Cardiac muscle cell (in vitro differentiated cells and primary cell): ENCODE data around the gene COG4. TPM values are rescaled to one million over a fixed set of nuclear protein-coding genes. Genes with fewer than 3 reads are reported as not detected.

ENCODE experiments used
- DNase-seq, 2 donors: peaks; one replicate each; pipeline versions ENCODE4 v3.0.0 to v3.0.0-alpha.2; 2010 to 2017; ENCODE audit warnings: low read depth in 1 of 2, low spot score in 1 of 2
- H3K27ac ChIP-seq: fragments of 200-600 bp; sonication (generic); 2 replicates; pipeline ENCODE4 v1.5.1; 2016
- H3K27me3 ChIP-seq: fragments of 200-600 bp; sonication (generic); 2 replicates; pipeline ENCODE4 v1.6.0; 2016; ENCODE audit warnings: control low read depth
- H3K36me3 ChIP-seq: fragments of 200-600 bp; sonication (generic); 2 replicates; pipeline ENCODE4 v1.5.1; 2016; ENCODE audit warnings: control low read depth
- H3K4me1 ChIP-seq: fragments of 200-600 bp; sonication (generic); 2 replicates; pipeline ENCODE4 v1.8.1; 2017; ENCODE audit warnings: low read depth, mild to moderate bottlenecking, mixed run types
- H3K4me3 ChIP-seq: fragments of 200-600 bp; sonication (generic); 2 replicates; pipeline ENCODE4 v1.5.1; 2016; ENCODE audit warnings: mild to moderate bottlenecking
- H3K9me3 ChIP-seq: fragments of 200-600 bp; sonication (generic); 2 replicates; pipeline ENCODE4 v1.5.1; 2017; ENCODE audit warnings: low read depth, mild to moderate bottlenecking, control low read depth
- CTCF ChIP-seq: IDR thresholded peaks from 2 replicates; pipeline ENCODE4 v1.5.1; 2012; ENCODE audit warnings: low read depth, mild to moderate bottlenecking, low read length
- polyA plus RNA-seq: library from polyadenylated mRNA; unstranded; fragments of >200 nt; fragmentation: Nextera tagmentation; extraction: Ambion mirVana; gene quantifications from 2 replicates; pipeline ENCODE4 v1.2.1, GENCODE V29; 2016
- total RNA-seq: library from RNA; depleted of rRNA; stranded (reverse); fragments of >200 nt; gene quantifications from 2 replicates; pipeline ENCODE4 v1.2.3, GENCODE V29; 2016

The COG4 gene
- total and polyA plus RNA-seq, 2 experiments from 2014 or later, result 67.6 to 77.3 TPM

GRCh38 chr16:70569752-70570151, 46.4 kb upstream of the COG4 start:
- H3K27ac ChIP-seq, result no peak overlapping the region
- TF ChIP-seq CTCF, result no peak
- no peaks in the 10 kb centered on the region for H3K9me3 ChIP-seq
- no peak overlapping the region for H3K4me3 ChIP-seq
- no peak for DNase-seq
- H3K27me3 ChIP-seq, result no peaks in the 10 kb centered on the region
- H3K36me3 ChIP-seq, result peaks cover 82% of the 10 kb centered on the region
- H3K4me1 ChIP-seq, result peaks cover 3% of the 10 kb centered on the region

- no peak for TF ChIP-seq CTCF
- Histone ChIP-seq H3K27me3 (no peaks in the 10 kb centered on the region), H3K9me3 (no peaks in the 10 kb centered on the region), H3K27ac (no peak overlapping the region), H3K36me3 (peaks cover 89% of the 10 kb centered on the region), H3K4me3 (no peak overlapping the region), H3K4me1 (peaks cover 2% of the 10 kb centered on the region)
- peak in 1 of 2 donors; percentile 22 for DNase-seq
Measured at GRCh38 chr16:70568601-70569237, 45.4 kb upstream of the COG4 start.

GRCh38 chr16:70565053-70565452, 41.7 kb upstream of the COG4 start:
- H3K27me3 ChIP-seq, result no peaks in the 10 kb centered on the region
- H3K36me3 ChIP-seq, result peaks cover 96% of the 10 kb centered on the region
- H3K4me1 ChIP-seq, result no peaks in the 10 kb centered on the region
- H3K9me3 ChIP-seq, result no peaks in the 10 kb centered on the region
- no peak for DNase-seq
- no peak overlapping the region for H3K4me3 ChIP-seq
- no peak overlapping the region for H3K27ac ChIP-seq
- TF ChIP-seq CTCF, result no peak

GRCh38 chr16:70563636-70564035, 40.3 kb upstream of the COG4 start:
- Histone ChIP-seq H3K4me1 (no peaks in the 10 kb centered on the region), H3K9me3 (no peaks in the 10 kb centered on the region), H3K27ac (no peak overlapping the region), H3K27me3 (no peaks in the 10 kb centered on the region), H3K36me3 (peaks cover 94% of the 10 kb centered on the region), H3K4me3 (no peak overlapping the region)
- TF ChIP-seq CTCF, result no peak
- DNase-seq, result peak in 1 of 2 donors; percentile 76

GRCh38 chr16:70561623-70562022, 38.3 kb upstream of the COG4 start:
- Histone ChIP-seq H3K27ac (no peak overlapping the region), H3K4me3 (no peak overlapping the region), H3K27me3 (no peaks in the 10 kb centered on the region), H3K36me3 (peaks cover 94% of the 10 kb centered on the region), H3K4me1 (no peaks in the 10 kb centered on the region), H3K9me3 (no peaks in the 10 kb centered on the region)
- no peak for DNase-seq
- TF ChIP-seq CTCF, result no peak
